ENCODE measurements around the gene WDR83.
A peak's percentile ranks its signal among the peaks of the same experiment; 100 is the strongest.
"Not testable (repeated sequence)": the region's sequence is repeated elsewhere in the genome, so short reads cannot be mapped to it uniquely, and the experiment has no call there.

Gene WDR83

DNA sequence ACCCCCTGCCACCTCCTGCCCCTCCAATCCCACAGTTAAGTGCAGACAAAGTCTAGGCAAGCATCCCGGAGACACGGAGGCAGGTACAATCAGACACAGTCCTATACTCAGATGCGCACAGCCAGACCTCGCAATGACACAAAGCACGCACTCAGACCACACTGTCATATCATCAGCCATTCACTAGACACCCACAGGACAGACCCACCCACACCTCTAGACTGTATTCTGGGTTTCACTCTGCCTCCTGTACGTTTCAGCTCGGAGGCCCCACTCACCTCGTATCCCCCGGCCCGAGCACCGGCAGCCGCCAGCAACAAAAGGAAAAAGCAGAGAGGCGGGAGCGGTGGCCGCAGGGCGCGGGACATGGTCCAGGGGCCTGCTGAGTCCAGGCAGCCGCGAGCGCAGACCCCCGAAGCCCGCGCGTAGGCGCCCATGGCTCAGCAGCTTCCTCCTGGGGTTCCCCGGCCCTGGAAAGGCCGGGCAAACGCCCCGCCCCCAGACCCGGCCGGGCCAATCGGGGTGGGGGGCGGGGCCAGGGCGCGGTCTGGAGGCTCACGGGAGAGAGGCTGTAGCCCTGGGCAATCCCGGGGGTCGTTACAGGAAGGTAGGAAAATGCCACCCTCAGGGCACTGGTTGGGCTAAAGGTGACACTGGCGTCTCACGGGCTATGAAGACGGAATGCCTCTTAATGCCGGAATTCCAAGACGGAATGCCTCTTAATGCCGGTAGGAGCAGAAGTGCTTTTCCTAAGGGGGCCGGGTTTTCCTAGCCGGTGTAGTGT is at the start of gene WDR83, which contains the start of gene MAN2B1:
TSS of gene WDR83 (plus strand) at position 543 of the 784 bp plus-strand sequence. CDS start 2,984 bp downstream, outside the sequence.
TSS of gene MAN2B1 (minus strand) at position 478 of the 784 bp plus-strand sequence. CDS start at position 437, 41 bp downstream.
- DNase-seq, result peak; percentile 84

DNA sequence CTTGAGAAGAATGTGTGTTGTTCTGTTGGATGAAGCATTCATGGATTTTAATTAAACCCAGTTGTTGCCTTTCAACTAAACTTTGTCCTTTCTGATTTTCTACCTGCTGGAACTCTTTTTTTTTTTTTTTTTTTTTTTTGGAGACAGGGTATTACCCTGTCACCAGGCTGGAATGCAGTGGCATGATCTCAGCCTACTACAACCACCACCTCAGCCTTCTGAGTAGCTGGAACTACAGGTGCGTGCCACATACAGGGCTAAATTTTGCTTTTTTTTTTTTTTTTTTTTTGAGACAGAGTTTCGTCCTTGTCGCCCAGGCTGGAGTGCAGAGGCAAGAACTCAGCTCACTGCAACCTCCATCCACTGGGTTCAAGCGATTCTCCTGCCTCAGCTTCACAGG is 49.0 kb upstream of the WDR83 start:
- DNase-seq, result no peak

DNA sequence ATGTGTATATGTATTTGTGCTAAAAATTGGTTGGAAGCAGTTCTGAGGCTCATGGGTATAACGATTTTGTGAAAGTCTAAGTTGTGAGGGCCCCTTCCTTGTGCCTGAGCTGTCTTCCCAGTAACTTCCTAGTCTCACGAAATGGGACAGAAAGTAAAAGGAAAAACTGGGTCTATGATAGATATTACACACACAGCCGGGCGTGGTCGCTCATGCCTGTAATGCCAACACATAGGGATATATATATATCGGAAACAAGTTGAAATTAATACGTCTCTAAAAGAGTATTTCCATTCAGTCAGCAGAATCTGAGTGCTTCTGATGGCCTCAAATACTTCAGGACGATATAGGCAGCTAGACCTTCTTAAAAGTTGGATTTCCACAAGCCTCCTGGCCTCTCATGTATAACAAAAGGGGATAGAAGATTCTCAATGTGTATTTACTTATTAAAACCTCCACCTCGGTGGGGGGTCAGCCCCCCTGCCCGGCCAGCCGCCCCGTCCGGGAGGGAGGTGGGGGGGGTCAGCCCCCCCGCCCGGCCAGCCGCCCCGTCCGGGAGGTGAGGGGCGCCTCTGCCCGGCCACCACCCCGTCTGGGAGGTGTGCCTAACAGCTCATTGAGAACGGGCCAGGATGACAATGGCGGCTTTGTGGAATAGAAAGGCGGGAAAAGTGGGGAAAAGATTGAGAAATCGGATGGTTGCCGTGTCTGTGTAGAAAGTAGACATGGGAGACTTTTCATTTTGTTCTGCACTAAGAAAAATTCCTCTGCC is 45.2 kb upstream of the WDR83 start:
- DNase-seq, result not testable (repeated sequence)

GRCh38 chr19:12623361-12624031 is 43.1 kb upstream of the WDR83 start:
- DNase-seq, result no peak

GRCh38 chr19:12626958-12627357 is 39.6 kb upstream of the WDR83 start:
- no peak for DNase-seq

DNA sequence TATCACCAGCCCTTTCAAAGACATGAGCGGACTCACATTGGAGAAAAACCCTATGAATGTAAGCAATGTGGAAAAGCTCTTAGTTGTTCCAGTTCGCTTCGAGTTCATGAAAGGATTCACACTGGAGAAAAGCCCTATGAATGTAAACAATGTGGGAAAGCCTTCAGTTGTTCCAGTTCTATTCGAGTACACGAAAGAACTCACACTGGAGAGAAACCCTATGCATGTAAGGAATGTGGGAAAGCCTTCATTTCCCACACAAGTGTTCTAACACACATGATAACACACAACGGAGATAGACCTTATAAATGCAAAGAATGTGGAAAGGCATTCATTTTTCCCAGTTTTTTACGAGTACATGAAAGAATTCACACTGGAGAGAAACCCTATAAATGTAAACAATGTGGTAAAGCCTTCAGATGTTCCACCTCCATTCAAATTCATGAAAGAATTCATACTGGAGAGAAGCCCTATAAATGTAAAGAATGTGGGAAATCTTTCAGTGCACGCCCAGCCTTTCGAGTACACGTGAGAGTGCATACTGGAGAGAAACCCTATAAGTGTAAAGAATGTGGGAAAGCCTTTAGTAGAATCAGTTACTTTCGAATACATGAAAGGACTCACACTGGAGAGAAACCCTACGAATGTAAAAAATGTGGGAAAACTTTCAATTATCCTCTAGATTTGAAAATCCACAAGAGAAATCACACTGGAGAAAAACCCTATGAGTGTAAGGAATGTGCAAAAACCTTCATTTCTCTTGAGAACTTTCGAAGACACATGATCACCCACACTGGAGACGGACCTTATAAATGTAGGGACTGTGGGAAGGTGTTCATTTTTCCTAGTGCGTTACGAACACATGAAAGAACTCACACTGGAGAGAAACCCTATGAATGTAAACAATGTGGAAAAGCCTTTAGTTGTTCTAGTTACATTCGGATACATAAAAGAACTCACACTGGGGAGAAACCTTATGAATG is 38.3 kb upstream of the WDR83 start:
- no peak for DNase-seq

- no peak for DNase-seq
Measured at GRCh38 chr19:12629215-12629614, 37.4 kb upstream of the WDR83 start.

GRCh38 chr19:12636631-12637030 is 30.0 kb upstream of the WDR83 start:
- no peak for DNase-seq

DNA sequence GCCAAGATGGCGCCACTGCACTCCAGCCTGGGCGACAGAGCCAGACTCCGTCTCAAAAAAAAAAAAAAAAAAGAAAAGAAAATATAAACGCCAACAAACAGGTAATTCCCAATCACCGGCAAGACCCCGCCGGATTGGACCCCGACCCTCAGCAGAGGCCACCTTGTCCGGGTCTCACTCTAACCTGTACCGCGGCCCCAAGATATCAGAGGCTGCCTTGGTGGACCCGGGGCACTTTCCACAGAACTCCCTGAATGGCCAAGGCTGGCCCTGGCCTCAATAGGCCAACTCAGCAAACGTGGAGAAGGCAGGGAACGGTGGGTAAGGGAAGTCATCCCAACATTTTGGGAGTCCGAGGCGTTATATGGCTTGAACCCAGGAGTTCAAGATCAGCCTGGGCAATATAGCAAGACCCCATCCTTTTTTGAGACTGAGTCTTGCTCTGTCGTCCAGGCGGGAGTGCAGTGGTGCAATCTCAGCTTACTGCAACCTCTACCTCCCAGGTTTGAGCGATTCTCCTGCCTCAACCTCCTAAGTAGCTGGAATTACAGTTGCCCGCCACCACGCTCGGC is 27.9 kb upstream of the WDR83 start:
- DNase-seq, result no peak

DNA sequence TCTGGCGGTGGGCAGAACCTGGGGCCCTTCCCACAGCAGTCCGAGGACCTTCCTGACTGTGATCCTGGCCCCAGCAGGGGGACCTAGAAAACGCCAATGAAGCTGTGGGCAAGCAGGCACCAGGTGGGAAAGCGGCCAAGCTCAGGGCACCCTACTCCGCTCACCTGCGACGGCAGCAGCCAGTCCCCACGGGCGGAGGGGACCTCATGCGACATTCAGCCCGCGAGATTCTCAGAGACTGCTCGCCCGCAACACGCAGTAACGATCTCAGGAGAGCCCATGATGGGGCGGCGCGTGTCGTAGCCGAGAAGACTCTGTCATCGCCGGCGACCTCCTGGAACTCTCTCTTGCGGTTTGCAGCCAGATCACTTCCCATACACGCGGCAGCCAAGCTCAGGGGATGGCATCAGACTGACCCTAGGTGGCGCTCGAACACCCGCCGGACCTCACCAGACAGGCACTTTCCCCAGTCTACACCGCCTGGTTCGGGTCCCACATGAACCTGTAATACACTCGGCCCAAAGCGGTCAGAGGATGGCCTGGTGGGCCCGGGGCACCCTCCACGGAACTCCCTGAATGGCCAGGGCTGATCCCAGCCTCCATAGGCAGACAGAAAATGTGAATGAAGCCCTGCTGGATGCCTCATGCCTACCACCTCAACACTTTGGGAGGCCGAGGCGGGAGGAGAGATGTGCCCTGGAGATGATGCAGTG is 26.6 kb upstream of the WDR83 start:
- peak; percentile 88 for DNase-seq

DNA sequence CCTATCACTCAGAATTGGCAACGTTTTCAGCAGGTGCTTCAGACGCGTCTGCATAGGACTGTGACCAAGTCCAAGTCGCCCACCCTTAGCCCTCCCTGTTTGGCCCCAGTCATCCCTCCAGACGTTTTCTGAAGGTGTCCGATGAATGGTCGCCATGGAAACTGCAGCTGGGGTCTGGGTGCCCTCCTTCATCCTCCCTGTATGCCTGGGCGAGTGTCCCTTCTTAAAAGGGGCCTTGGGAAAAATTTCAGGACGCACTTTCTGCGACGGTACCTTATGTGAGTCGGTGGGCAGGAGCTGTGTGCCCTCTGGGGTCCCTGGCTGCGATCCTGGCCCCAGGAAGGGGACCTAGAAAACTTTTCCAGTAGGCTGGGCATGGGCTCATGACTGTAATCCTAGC is 25.2 kb upstream of the WDR83 start:
- DNase-seq, result no peak

DNA sequence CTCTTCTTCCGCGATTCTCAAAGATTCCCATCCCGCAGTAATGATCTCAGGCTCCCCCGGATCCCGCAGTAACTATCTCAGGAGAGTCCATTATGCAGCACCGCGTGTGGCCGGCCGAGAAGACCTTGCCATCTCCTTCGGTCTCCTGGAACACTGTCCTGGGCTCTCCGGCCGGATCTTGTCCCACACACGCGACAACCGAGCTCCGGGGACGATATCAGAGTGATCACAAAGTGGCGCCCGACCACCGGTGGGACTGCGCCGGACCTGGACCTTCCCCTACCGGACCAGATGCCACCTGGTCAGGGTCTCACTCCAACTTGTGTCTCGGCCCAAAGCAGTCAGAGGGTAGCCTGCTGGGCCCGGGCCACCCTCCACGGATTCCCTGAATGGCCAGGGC is 24.1 kb upstream of the WDR83 start:
- no peak for DNase-seq

DNA sequence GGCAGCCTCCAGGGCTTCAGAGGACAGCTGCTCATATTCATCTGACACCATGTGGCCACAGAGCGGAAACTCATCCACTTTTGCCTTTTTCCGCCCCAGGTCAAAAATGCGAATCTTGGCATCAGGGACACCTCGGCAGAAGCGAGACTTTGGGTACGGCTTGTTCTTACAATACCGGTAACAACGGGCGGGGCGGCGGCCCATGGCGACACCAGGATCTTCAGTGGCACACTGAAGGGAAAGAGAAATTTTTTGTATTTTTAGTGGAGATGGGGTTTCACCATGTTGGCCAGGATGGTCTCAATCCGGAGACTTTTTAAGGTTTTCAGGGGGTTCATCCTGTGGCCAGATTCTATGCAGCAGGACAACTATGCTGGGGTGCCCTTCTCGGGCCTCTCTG is 22.9 kb upstream of the WDR83 start:
- DNase-seq, result not testable (repeated sequence)

DNA sequence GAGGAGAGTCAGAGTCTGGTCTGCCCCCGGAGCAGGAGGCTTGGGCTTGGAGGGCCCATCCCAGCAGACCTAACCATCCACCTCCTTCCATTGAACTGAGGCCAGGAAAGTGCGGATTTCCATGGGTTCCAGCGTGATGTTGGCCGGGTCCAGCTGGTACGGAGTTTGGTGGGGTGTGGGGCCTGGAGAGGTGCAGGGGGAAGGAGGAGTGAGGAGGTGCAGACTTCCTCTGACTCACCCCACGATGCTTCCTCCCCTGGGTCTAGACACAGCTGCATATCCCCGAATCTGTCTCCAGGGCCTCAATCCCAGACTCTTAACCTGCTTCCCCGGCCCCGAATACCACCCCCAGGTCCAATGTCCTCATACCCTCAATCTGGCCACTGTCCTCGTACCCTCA is 20.1 kb upstream of the WDR83 start:
- no peak for DNase-seq

DNA sequence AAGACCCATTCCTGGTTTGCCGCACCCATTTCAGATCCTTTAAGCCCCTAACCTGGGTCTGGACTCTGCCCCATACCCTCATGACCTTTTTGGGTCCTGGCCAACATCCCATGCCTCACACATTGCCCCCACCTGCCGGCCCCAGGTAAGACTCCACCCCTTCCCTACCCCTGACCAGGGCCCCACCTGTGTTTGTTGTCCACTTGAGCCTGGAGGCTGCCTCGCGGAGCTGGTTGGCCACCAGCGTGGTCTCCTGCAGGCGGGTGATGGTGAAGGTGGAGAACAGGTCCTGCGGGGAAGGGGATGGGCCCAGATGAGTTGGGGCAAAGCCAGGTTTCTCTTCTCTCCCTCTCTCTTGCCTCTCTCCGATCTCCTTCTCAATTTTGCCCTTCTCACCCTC is 19.6 kb upstream of the WDR83 start:
- no peak for DNase-seq

GRCh38 chr19:12647490-12648071 is 19.0 kb upstream of the WDR83 start:
- DNase-seq, result no peak

DNA sequence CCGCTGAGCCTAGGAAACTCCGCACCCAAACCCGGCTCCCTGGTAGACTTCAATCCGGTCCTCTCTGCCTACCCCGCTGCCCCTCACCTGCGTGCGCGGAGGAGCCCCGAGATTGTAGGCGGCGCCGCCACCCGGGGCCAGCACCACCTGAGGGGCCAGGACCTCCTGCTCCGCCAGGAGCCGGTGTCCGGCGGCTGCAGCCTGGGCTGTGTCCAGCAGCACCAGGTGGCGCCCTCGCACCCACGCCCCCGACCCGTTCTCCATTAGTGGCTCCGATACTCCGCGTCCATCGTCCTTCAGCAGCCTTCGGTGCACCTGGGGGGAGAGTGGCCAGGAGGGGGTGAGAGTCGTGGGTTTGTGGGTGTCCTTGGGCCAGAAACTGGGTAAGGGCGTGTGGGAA is 18.5 kb upstream of the WDR83 start:
- DNase-seq, result no peak

GRCh38 chr19:12649941-12650340 is 16.7 kb upstream of the WDR83 start:
- no peak for DNase-seq

GRCh38 chr19:12652219-12652618 is 14.4 kb upstream of the WDR83 start:
- no peak for DNase-seq

DNA sequence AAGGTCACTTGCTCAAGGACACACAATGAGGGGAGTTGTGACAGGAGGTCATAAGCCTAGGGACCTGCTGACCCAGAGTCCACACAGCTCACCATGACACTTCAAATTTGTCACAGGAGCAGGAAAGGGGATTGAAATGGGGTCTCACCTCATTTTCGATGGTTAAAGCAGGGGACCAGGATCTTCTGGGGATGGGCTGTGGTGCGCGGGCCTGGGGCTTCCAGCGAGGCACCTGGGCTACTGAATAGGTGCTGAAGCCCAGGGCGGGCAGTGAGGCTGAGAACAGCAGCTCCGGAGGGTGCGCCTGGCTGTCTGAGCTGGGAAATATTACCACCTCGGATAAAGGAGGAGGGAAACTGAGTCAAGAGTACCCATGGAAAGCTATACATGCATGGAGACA is 11.1 kb upstream of the WDR83 start:
- DNase-seq, result no peak

All from activated naive CD4-positive, alpha-beta T cell treated with Interleukin-2 at 50 U/mL for 16 hours (primary cell).